H1 (cell line): ENCODE measurements around the gene BNC2. TPM values are rescaled to one million over a fixed set of nuclear protein-coding genes. Genes with fewer than 3 reads are reported as not detected.

Source experiments
- CTCF ChIA-PET: fragments of 300-600 bp; sonication (Branson Sonifier 250); formaldehyde crosslinking; loops from one replicate; lab custom pipeline; 2021; ENCODE audit not compliant: partially characterized antibody; lab: Charles Lee
- POLR2A ChIA-PET: fragments of 300-600 bp; sonication (Branson Sonifier 250); formaldehyde crosslinking; loops from one replicate; lab custom pipeline; 2021; ENCODE audit warnings: inconsistent platforms; ENCODE audit not compliant: partially characterized antibody; lab: Charles Lee
- DNase-seq, 2 experiments: peaks; one replicate each; pipeline versions ENCODE4 v3.0.0 to v3.0.0-alpha.2; 2010 to 2022; ENCODE audit warnings: low spot score in 2 of 2, low read depth in 1 of 2, mixed read lengths in 1 of 2
- FAIRE-seq: peaks from 2 replicates; lab custom pipeline; 2011; peaks lifted over from hg19 to GRCh38; lab: Jason Lieb, UNC
- H2AFZ ChIP-seq: 2 replicates; pipeline ENCODE4 v1.8.1; 2012; ENCODE audit warnings: low read length, inconsistent platforms
- H2AK5ac ChIP-seq: 2 replicates; pipeline ENCODE4 v1.6.1; 2013; ENCODE audit warnings: low read depth, low read length
- H2BK120ac ChIP-seq: replicated peaks from 2 replicates; pipeline ENCODE3; 2013; ENCODE audit warnings: low read depth, low read length, inconsistent platforms
- H2BK12ac ChIP-seq: 2 replicates; pipeline ENCODE4 v1.6.1; 2013; ENCODE audit warnings: low read depth, low read length
- H2BK15ac ChIP-seq: 2 replicates; pipeline ENCODE4 v1.6.1; 2013; ENCODE audit warnings: low read length
- H2BK20ac ChIP-seq: 2 replicates; pipeline ENCODE4 v1.6.1; 2013; ENCODE audit warnings: low read length
- H2BK5ac ChIP-seq: 2 replicates; pipeline ENCODE4 v1.6.1; 2013; ENCODE audit warnings: low read depth, low read length
- H3K14ac ChIP-seq: 2 replicates; pipeline ENCODE4 v1.6.1; 2013; ENCODE audit warnings: inconsistent platforms; ENCODE audit not compliant: insufficient read length
- H3K18ac ChIP-seq: 2 replicates; pipeline ENCODE4 v1.6.1; 2013; ENCODE audit warnings: low read length; ENCODE audit errors: extremely low read depth
- H3K23ac ChIP-seq: 2 replicates; pipeline ENCODE4 v1.6.1; 2013; ENCODE audit warnings: inconsistent platforms; ENCODE audit not compliant: insufficient read length
- H3K23me2 ChIP-seq: 2 replicates; pipeline ENCODE4 v1.6.1; 2013; ENCODE audit warnings: low read depth, low read length
- H3K27ac ChIP-seq: 2 replicates; pipeline ENCODE4 v1.6.1; 2011; ENCODE audit warnings: low read depth, low read length, inconsistent platforms
- H3K27me3 ChIP-seq, 4 experiments: replicated peaks in 1 of 4; 1 replicate in 1 of 4; 2 replicates in 3 of 4; pipeline versions ENCODE4 v1.6.1 to v1.8.1; 2011 to 2013; ENCODE audit warnings: low read length in 3 of 4, mild to moderate bottlenecking in 3 of 4, inconsistent platforms in 2 of 4, mixed read lengths in 2 of 4, moderate library complexity in 1 of 4; ENCODE audit not compliant: control insufficient read depth in 3 of 4, insufficient read depth in 3 of 4; ENCODE audit errors: extremely low read depth in 1 of 4
- H3K36me3 ChIP-seq, 4 experiments: 2 replicates each; pipeline versions ENCODE4 v1.6.1 to v1.8.1; 2011 to 2013; ENCODE audit warnings: mild to moderate bottlenecking in 4 of 4, low read length in 3 of 4, moderate library complexity in 2 of 4, control low read depth in 1 of 4, inconsistent platforms in 1 of 4; ENCODE audit not compliant: insufficient read depth in 4 of 4, control insufficient read depth in 2 of 4
- H3K4ac ChIP-seq: replicated peaks from 2 replicates; pipeline ENCODE3; 2013; ENCODE audit warnings: low read length, low read depth, mixed read lengths, inconsistent platforms; ENCODE audit not compliant: insufficient read length
- H3K4me1 ChIP-seq, 4 experiments: replicated peaks in 1 of 4; 1 replicate in 1 of 4; 2 replicates in 3 of 4; pipeline versions ENCODE4 v1.6.1 to v1.8.1; 2011 to 2013; ENCODE audit warnings: low read length in 3 of 4, inconsistent platforms in 2 of 4, mixed read lengths in 1 of 4; ENCODE audit not compliant: insufficient read depth in 4 of 4, control insufficient read depth in 3 of 4
- H3K4me2 ChIP-seq, 2 experiments: 2 replicates each; pipeline versions ENCODE4 v1.6.1 to v1.8.1; 2011 to 2013; ENCODE audit warnings: low read depth in 2 of 2, low read length in 2 of 2, control low read depth in 1 of 2, inconsistent platforms in 1 of 2, mild to moderate bottlenecking in 1 of 2; ENCODE audit not compliant: insufficient read depth in 1 of 2
- H3K4me3 ChIP-seq, 4 experiments: fragments of 200-600, 300-600 bp in 1 of 4; sonication (generic), shearing (Covaris generic), sonication (Bioruptor Twin) in 1 of 4; 2 replicates each; pipeline versions ENCODE4 v1.5.1 to v1.8.1; 2011 to 2016; ENCODE audit warnings: low read length in 4 of 4, low read depth in 3 of 4, control low read depth in 2 of 4, inconsistent platforms in 2 of 4, mild to moderate bottlenecking in 2 of 4, mixed read lengths in 1 of 4, moderate library complexity in 1 of 4; ENCODE audit not compliant: insufficient read depth in 2 of 4; ENCODE audit errors: extremely low read depth in 1 of 4
- H3K56ac ChIP-seq: replicated peaks from 2 replicates; pipeline ENCODE3; 2013; ENCODE audit warnings: low read depth, mild to moderate bottlenecking, mixed read lengths, low read length, inconsistent platforms; ENCODE audit not compliant: insufficient read length
- H3K79me1 ChIP-seq: 2 replicates; pipeline ENCODE4 v1.6.1; 2013; ENCODE audit warnings: low read depth, low read length, control low read depth
- H3K79me2 ChIP-seq, 2 experiments: 2 replicates each; pipeline versions ENCODE4 v1.6.1 to v1.8.1; 2012 to 2013; ENCODE audit warnings: low read length in 2 of 2, mild to moderate bottlenecking in 2 of 2, inconsistent platforms in 1 of 2; ENCODE audit not compliant: insufficient read depth in 2 of 2, control insufficient read depth in 1 of 2
- H3K9ac ChIP-seq, 4 experiments: replicated peaks in 1 of 4; 1 replicate in 1 of 4; 2 replicates in 3 of 4; pipeline versions ENCODE4 v1.6.1 to v1.8.1; 2011 to 2013; ENCODE audit warnings: low read depth in 3 of 4, low read length in 3 of 4, control low read depth in 2 of 4, mild to moderate bottlenecking in 2 of 4, moderate library complexity in 2 of 4, inconsistent platforms in 1 of 4; ENCODE audit errors: extremely low read depth in 1 of 4
- H3K9me3 ChIP-seq, 2 experiments: 2 replicates each; pipeline versions ENCODE4 v1.6.1 to v1.8.1; 2012 to 2013; ENCODE audit warnings: mild to moderate bottlenecking in 2 of 2, moderate library complexity in 2 of 2, control low read depth in 1 of 2, inconsistent platforms in 1 of 2, low read depth in 1 of 2, low read length in 1 of 2, mixed read lengths in 1 of 2; ENCODE audit not compliant: insufficient read depth in 2 of 2
- H4K20me1 ChIP-seq, 2 experiments: replicated peaks in 1 of 2; 2 replicates each; pipeline versions ENCODE3 to v1.8.1; 2011 to 2013; ENCODE audit warnings: inconsistent platforms in 2 of 2, low read length in 2 of 2, mild to moderate bottlenecking in 1 of 2; ENCODE audit not compliant: insufficient read depth in 2 of 2, control insufficient read depth in 1 of 2
- H4K5ac ChIP-seq: 2 replicates; pipeline ENCODE4 v1.6.1; 2013; ENCODE audit warnings: low read length, low read depth, mixed read lengths, inconsistent platforms; ENCODE audit not compliant: insufficient read length
- H4K8ac ChIP-seq: 2 replicates; pipeline ENCODE4 v1.8.0; 2013; ENCODE audit warnings: mild to moderate bottlenecking, moderate library complexity, low read length, inconsistent platforms; ENCODE audit not compliant: insufficient read depth; ENCODE audit errors: extremely low read depth
- H4K91ac ChIP-seq: replicated peaks from 2 replicates; pipeline ENCODE3; 2013; ENCODE audit warnings: low read length, mixed read lengths, inconsistent platforms; ENCODE audit not compliant: insufficient read length
- SIRT6 ChIP-seq: IDR thresholded peaks from one replicate; pipeline ENCODE4 v1.7.1; 2012; ENCODE audit warnings: low read length, inconsistent platforms
- WGBS, 2 experiments: shearing (Covaris generic) in 1 of 2; methylation state at CpG; one replicate each; pipeline versions ENCODE4 v1.1.6 to v1.1.7; 2013 to 2015; ENCODE audit warnings: low lambda C conversion rate in 2 of 2, mixed read lengths in 2 of 2, inconsistent platforms in 1 of 2, low coverage in 1 of 2, missing lambda C conversion rate in 1 of 2; ENCODE audit not compliant: insufficient replicate concordance in 2 of 2, insufficient coverage in 1 of 2, insufficient read length in 1 of 2; ENCODE audit errors: extremely low coverage in 1 of 2, missing lambda C conversion rate in 1 of 2; 5-methylcytosine and 5-hydroxymethylcytosine counted together
- polyA plus RNA-seq, 7 experiments: library from polyadenylated mRNA; depleted of rRNA in 3 of 7; stranded (reverse) in 5 of 7; unstranded in 2 of 7; fragments of >200 nt in 5 of 7; fragments of 200-250 nt in 2 of 7; gene quantifications; 1 replicate in 5 of 7; 2 replicates in 1 of 7; 4 replicates in 1 of 7; pipeline versions ENCODE4 v1.2.1 to v1.2.3, GENCODE V29; 2011 to 2013; ENCODE audit warnings: missing spikeins in 2 of 7, mixed read lengths in 2 of 7
- total RNA-seq: library from RNA; stranded (reverse); fragmentation: NEBNext Ultra II Directional; extraction: Animal tissue kit (Norgen Biotek cat#: 25700); gene quantifications from 2 replicates; pipeline ENCODE4 v1.2.1, GENCODE V29; 2021

Gene BNC2
- total and polyA plus RNA-seq, 2 of the 8 experiments (the other 6 are each of a cell fraction or from before 2014, with no cell fraction given): 16.0 to 26.8 TPM

DNA sequence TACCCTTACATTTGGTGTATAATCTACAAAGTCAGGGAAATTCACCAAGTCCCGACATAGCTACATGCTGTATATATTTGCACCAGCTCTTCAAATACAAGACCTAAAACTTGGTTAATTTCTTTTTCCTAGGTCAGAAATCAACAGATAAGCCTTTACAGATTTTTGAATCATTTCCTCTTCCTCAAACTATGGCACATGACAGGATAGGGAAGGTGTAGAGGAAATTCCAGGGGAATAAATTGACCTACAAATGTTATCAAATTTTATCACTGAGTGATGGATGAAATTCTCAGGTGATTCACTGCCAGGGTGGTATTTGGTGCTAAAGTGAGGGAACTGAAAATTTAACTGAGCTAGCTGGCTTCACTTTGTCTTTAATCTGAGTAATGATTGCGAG lies 360.0 kb downstream of the BNC2 start:
- no peak for DNase-seq
- Histone ChIP-seq H4K5ac (no peak overlapping the region), H3K4me2 (no peak overlapping the region), H3K9me3 (no peaks in the 10 kb centered on the region), H4K8ac (no peak overlapping the region), H3K23me2 (no peaks in the 10 kb centered on the region), H3K23ac (no peak overlapping the region), H3K18ac (no peak overlapping the region), H3K4me1 (peaks cover 5 to 15% (median 11%) of the 10 kb centered on the region in 4 experiments), H3K4ac (no peak overlapping the region), H2AFZ (no peak overlapping the region), H3K4me3 (no peak overlapping the region), H3K56ac (no peak overlapping the region), H2BK120ac (no peak overlapping the region), H3K27ac (no peak overlapping the region), H3K79me2 (no peaks in the 10 kb centered on the region; a peak in 1 of 4 replicates), H4K20me1 (no peaks in the 10 kb centered on the region), H3K9ac (no peak overlapping the region), H2BK12ac (no peak overlapping the region), H4K91ac (no peak overlapping the region), H2AK5ac (no peak overlapping the region), H2BK15ac (no peak overlapping the region), H3K27me3 (no peaks in the 10 kb centered on the region), H2BK5ac (no peak overlapping the region), H3K14ac (no peak overlapping the region), H3K79me1 (no peaks in the 10 kb centered on the region), H2BK20ac (no peak overlapping the region), H3K36me3 (no peaks in the 10 kb centered on the region)
- CTCF ChIA-PET: interaction anchor here (0.7 to 1.4 kb wide), 3 partner anchors 10 to 17 kb away, joined by 3 read pairs; no protein-coding TSS in a partner anchor
- whole genome bisulfite sequencing, 2 experiments: 84% methylated on average over 2 of the region's 2 CpGs; no CpG with 5 or more reads in 1 of the 2 experiments
- POLR2A ChIA-PET: interaction anchor here (1.0 kb wide), 1 partner anchor 12 kb away, joined by 3 read pairs; no protein-coding TSS in a partner anchor
- no peak for TF ChIP-seq SIRT6
- FAIRE-seq: peak; percentile 7
